Myometrial cell (primary cell): ENCODE results near the gene ORC5. TPM values are rescaled to one million over a fixed set of nuclear protein-coding genes. Genes with fewer than 3 reads are reported as not detected.

Source experiments
- total RNA-seq: library from RNA; depleted of rRNA; stranded (reverse); fragments of >200 nt; gene quantifications from 2 replicates; pipeline ENCODE4 v1.2.3, GENCODE V29; 2015

The ORC5 gene
- 15.3 and 17.5 TPM in 2 replicates for total RNA-seq

DNA sequence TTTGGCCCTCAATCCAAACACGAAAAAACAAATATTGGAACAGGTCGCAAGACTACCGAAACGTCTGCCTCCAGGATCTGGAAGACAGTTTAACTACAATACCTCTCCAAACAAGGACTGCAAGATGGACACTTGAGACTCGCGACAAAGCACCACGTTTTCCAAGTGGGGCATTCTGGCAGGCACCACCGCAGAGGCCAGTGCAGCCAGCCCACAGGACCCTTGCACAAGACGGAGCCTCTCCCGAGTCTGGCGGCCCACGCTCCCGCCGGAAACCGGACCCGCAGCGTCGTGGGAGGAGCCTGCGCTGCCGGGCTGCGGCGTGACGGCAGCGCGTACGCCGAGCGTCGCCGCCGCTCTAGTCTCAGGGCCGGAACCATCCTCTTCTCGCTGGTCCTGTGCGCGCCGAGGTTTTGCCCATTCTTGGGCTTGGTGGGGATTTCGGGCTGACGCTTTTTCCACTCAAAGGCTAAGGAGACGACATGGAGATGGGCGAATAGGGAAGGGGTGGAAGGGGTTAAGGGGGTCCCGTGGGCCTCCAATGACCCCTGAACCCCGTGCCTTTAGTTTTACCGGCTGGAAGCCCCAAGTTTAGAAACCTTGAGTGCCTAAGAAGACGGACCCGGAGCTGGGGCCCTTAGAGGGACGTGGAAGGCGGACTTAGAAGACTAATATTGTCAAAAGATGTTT, at the start of gene ORC5:
Gene ORC5 (minus strand): TSS at position 283 of the 690 bp plus-strand sequence. CDS start 109 bp downstream, at position 174.

Other genes with a start within 250 kb of the ORC5 start
- gene RELN, start 218.4 kb downstream of the ORC5 start, total RNA-seq, result 0.29 and 4.4 TPM in 2 replicates
- gene LHFPL3, start 120.6 kb upstream of the ORC5 start, total RNA-seq, result not detected in 2 replicates